ENCODE results near the gene RARB.

DNA sequence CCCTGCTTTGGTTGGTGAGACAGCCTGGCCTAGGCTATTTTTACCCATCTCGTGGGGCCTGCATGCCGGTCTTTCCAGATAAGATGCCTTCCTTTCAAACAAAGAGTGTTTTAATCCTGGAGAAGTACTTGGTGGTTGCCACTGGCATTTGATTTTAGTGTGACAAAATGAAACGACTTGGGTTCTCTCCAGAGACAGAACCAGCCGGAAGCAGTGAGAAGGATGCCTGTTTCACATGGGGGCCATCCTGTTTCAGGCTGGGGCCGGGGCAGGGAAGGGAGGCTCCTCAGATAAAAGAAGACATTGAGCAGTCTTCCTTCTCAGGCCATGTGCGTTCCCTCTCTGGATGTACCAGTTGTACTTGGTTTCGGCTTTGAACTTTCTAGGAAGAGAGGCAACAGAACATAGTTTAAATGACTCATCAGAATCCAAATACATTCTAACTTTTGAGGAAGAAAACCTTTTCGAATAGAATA lies 161.8 kb downstream of the RARB start:
- TF ChIP-seq ZNF23 (CRISPR knock-in tag; IDR thresholded peaks at IDR 0.05) (no peak), ZSCAN29 (IDR thresholded peaks at IDR 0.05) (no peak), CREB1 (IDR thresholded peaks at IDR 0.05) (no peak), CREB1 (CRISPR knock-in tag; IDR thresholded peaks at IDR 0.05) (no peak), POLR2A (conservative IDR thresholded peaks at IDR 0.05) (no peak), E2F3 (CRISPR knock-in tag; IDR thresholded peaks at IDR 0.05) (no peak), ETS2 (tag; IDR thresholded peaks at IDR 0.05; ENCODE audit: borderline replicate concordance, poor library complexity, severe bottlenecking) (no peak), NFRKB (IDR thresholded peaks at IDR 0.05; ENCODE audit: low read depth) (no peak), ZKSCAN1 (IDR thresholded peaks at IDR 0.05; ENCODE audit: low read depth, low read length) (no peak), ZNF12 (CRISPR knock-in tag; IDR thresholded peaks at IDR 0.05) (no peak)
- TF ChIP-seq, protein P1, sequence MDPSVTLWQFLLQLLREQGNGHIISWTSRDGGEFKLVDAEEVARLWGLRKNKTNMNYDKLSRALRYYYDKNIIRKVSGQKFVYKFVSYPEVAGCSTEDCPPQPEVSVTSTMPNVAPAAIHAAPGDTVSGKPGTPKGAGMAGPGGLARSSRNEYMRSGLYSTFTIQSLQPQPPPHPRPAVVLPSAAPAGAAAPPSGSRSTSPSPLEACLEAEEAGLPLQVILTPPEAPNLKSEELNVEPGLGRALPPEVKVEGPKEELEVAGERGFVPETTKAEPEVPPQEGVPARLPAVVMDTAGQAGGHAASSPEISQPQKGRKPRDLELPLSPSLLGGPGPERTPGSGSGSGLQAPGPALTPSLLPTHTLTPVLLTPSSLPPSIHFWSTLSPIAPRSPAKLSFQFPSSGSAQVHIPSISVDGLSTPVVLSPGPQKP (CRISPR knock-in tag; IDR thresholded peaks at IDR 0.05): no peak

All from K562 (cell line).